ENCODE measurements around the gene VPS26C.
"Not testable (repeated sequence)": the region's sequence is repeated elsewhere in the genome, so short reads cannot be mapped to it uniquely, and the experiment has no call there.

Gene VPS26C

GRCh38 chr21:37281993-37282392 is 14.9 kb upstream of the VPS26C start:
- TF ChIP-seq CTCF (conservative IDR thresholded peaks at IDR 0.05; ENCODE audit: control insufficient read depth, insufficient read depth, low read depth, low read length) = no peak
- no peak overlapping the region for H3K4me3 ChIP-seq (ENCODE audit: control insufficient read depth, low read depth, low read length)
- DNase-seq (ENCODE audit: low read depth) = no peak

GRCh38 chr21:37281579-37281978 is 14.4 kb upstream of the VPS26C start:
- no peak overlapping the region for H3K4me3 ChIP-seq (ENCODE audit: control insufficient read depth, low read depth, low read length)
- no peak for TF ChIP-seq CTCF (conservative IDR thresholded peaks at IDR 0.05; ENCODE audit: control insufficient read depth, insufficient read depth, low read depth, low read length)
- no peak for DNase-seq (ENCODE audit: low read depth)

- H3K4me3 ChIP-seq (ENCODE audit: control insufficient read depth, low read depth, low read length); DNase-seq (ENCODE audit: low read depth): not testable (repeated sequence)
Measured at GRCh38 chr21:37279271-37279670, 12.1 kb upstream of the VPS26C start.

- TF ChIP-seq CTCF (conservative IDR thresholded peaks at IDR 0.05; ENCODE audit: control insufficient read depth, insufficient read depth, low read depth, low read length) = no peak
- no peak for DNase-seq (ENCODE audit: low read depth)
- H3K4me3 ChIP-seq (ENCODE audit: control insufficient read depth, low read depth, low read length) = no peak overlapping the region
Measured at GRCh38 chr21:37278199-37278598, 11.1 kb upstream of the VPS26C start.

GRCh38 chr21:37276377-37276776 is 9.2 kb upstream of the VPS26C start:
- no peak for DNase-seq (ENCODE audit: low read depth)

GRCh38 chr21:37273911-37274690 is 7.0 kb upstream of the VPS26C start:
- TF ChIP-seq CTCF (conservative IDR thresholded peaks at IDR 0.05; ENCODE audit: control insufficient read depth, insufficient read depth, low read depth, low read length) = no peak
- DNase-seq (ENCODE audit: low read depth) = no peak
- no peak overlapping the region for H3K4me3 ChIP-seq (ENCODE audit: control insufficient read depth, low read depth, low read length)

More at GRCh38 chr21:37276377-37276776, 9.2 kb upstream of the VPS26C start:
- TF ChIP-seq CTCF (conservative IDR thresholded peaks at IDR 0.05; ENCODE audit: control insufficient read depth, insufficient read depth, low read depth, low read length) = no peak
- no peak overlapping the region for H3K4me3 ChIP-seq (ENCODE audit: control insufficient read depth, low read depth, low read length)

- no peak for TF ChIP-seq CTCF (conservative IDR thresholded peaks at IDR 0.05; ENCODE audit: control insufficient read depth, insufficient read depth, low read depth, low read length)
- DNase-seq (ENCODE audit: low read depth) = no peak
- no peak overlapping the region for H3K4me3 ChIP-seq (ENCODE audit: control insufficient read depth, low read depth, low read length)
Measured at GRCh38 chr21:37273440-37273839, 6.3 kb upstream of the VPS26C start.
